PC-3 (cell line): ENCODE data around the gene IQCE. TPM values are rescaled to one million over a fixed set of nuclear protein-coding genes. Genes with fewer than 3 reads are reported as not detected.
"Not testable (repeated sequence)": the region's sequence is repeated elsewhere in the genome, so short reads cannot be mapped to it uniquely, and the experiment has no call there.

ENCODE experiments used
- ATAC-seq: fragments of 200-7000 bp; cut with Tn5 transposase; 2 replicates; pipeline ENCODE4 v1.9.1; 2020; ENCODE audit warnings: mild to moderate bottlenecking, moderate library complexity
- BruUV-seq: library from RNA; stranded (reverse); fragments of 400-500 nt; replicated peaks from 2 replicates; lab custom pipeline; 2021; lab: Mats Ljungman, UMichigan
- CTCF ChIA-PET: fragments of 300-600 bp; sonication (Branson Sonifier 250); formaldehyde crosslinking; loops from one replicate; lab custom pipeline; 2022; ENCODE audit warnings: antibody characterized with exemption; lab: Charles Lee
- POLR2A ChIA-PET: fragments of 300-600 bp; sonication (Branson Sonifier 250); formaldehyde crosslinking; loops from one replicate; lab custom pipeline; 2022; ENCODE audit warnings: antibody characterized with exemption; ENCODE audit not compliant: unreplicated experiment; lab: Charles Lee
- DNase-seq: peaks from one replicate; pipeline ENCODE4 v3.0.0-alpha.2; 2015
- H2AFZ ChIP-seq: fragments of 300-600 bp; sonication (generic); 2 replicates; pipeline ENCODE4 v1.6.0; 2016; ENCODE audit warnings: antibody characterized with exemption, low read length
- H3F3A ChIP-seq: fragments of 300-600 bp; sonication (generic); one replicate; pipeline ENCODE4 v1.6.0; 2017; ENCODE audit warnings: antibody characterized with exemption, low read length, control low read depth, mild to moderate bottlenecking; ENCODE audit not compliant: unreplicated experiment
- H3K27ac ChIP-seq: fragments of 300-600 bp; sonication (generic); 2 replicates; pipeline ENCODE4 v1.5.1; 2016; ENCODE audit warnings: mild to moderate bottlenecking, low read length
- H3K27me3 ChIP-seq: fragments of 300-600 bp; sonication (generic); 2 replicates; pipeline ENCODE4 v1.6.1; 2016; ENCODE audit warnings: low read length, mixed read lengths
- H3K36me3 ChIP-seq: fragments of 300-600 bp; sonication (generic); 2 replicates; pipeline ENCODE4 v1.6.1; 2016; ENCODE audit warnings: low read depth, mixed run types, low read length, mixed read lengths
- H3K4me1 ChIP-seq: fragments of 300-600 bp; sonication (generic); 2 replicates; pipeline ENCODE4 v1.5.1; 2016; ENCODE audit warnings: low read length; ENCODE audit not compliant: insufficient read depth
- H3K4me2 ChIP-seq: fragments of 300-600 bp; sonication (generic); 2 replicates; pipeline ENCODE4 v1.6.0; 2016; ENCODE audit warnings: low read length
- H3K4me3 ChIP-seq: fragments of 300-600 bp; sonication (generic); 2 replicates; pipeline ENCODE4 v1.5.1; 2016; ENCODE audit warnings: mild to moderate bottlenecking, low read length, mixed read lengths
- H3K79me2 ChIP-seq: fragments of 300-600 bp; sonication (generic); 2 replicates; pipeline ENCODE4 v1.6.1; 2017; ENCODE audit warnings: low read length, mixed read lengths
- H3K9ac ChIP-seq: fragments of 300-600 bp; sonication (generic); 2 replicates; pipeline ENCODE4 v1.6.0; 2016; ENCODE audit warnings: mild to moderate bottlenecking, low read length
- H3K9me2 ChIP-seq: fragments of 300-600 bp; sonication (generic); replicated peaks from 2 replicates; pipeline ENCODE4 v1.6.1; 2016; ENCODE audit warnings: mixed run types, low read length, mixed read lengths
- H3K9me3 ChIP-seq: fragments of 300-600 bp; sonication (generic); 2 replicates; pipeline ENCODE4 v1.6.1; 2016; ENCODE audit warnings: low read length, mixed read lengths
- H4K20me1 ChIP-seq: fragments of 300-600 bp; sonication (generic); 2 replicates; pipeline ENCODE4 v1.6.1; 2016; ENCODE audit warnings: low read length, mixed read lengths
- CTCF ChIP-seq: fragments of 300-600 bp; sonication (generic); conservative IDR thresholded peaks from 2 replicates; pipeline ENCODE4 v1.5.1; 2017; ENCODE audit warnings: antibody characterized with exemption, low read depth, mild to moderate bottlenecking, low read length
- EZH2 ChIP-seq: fragments of 300-600 bp; sonication (generic); IDR thresholded peaks from one replicate; pipeline ENCODE4 v1.6.1; 2017; ENCODE audit warnings: antibody characterized with exemption, mild to moderate bottlenecking, low read length; ENCODE audit not compliant: unreplicated experiment
- EZH2phosphoT487 ChIP-seq: fragments of 300-600 bp; sonication (generic); IDR thresholded peaks from 2 replicates; pipeline ENCODE4 v1.6.1; 2018; ENCODE audit warnings: mild to moderate bottlenecking, antibody characterized with exemption, low read length, borderline replicate concordance
- intact Hi-C: fragments of 100-400 bp; cut with micrococcal nuclease; formaldehyde crosslinking; loops from 2 replicates; pipeline ENCODE4 v1.9.0; 2023
- total RNA-seq: library from RNA; depleted of rRNA; stranded (reverse); fragments of >200 nt; gene quantifications from 2 replicates; pipeline ENCODE4 v1.2.3, GENCODE V29; 2014

The IQCE gene
- total RNA-seq, 1 experiment from 2014 or later: 9.7 TPM

- Histone ChIP-seq H4K20me1 (no peaks in the 10 kb centered on the region), H3K9me3 (no peaks in the 10 kb centered on the region), H3K36me3 (no peaks in the 10 kb centered on the region), H3K79me2 (no peaks in the 10 kb centered on the region), H3K9ac (no peak overlapping the region), H3K4me3 (no peak overlapping the region), H3K27me3 (no peaks in the 10 kb centered on the region), H3K9me2 (no peaks in the 10 kb centered on the region), H3K4me2 (no peak overlapping the region), H3F3A (no peaks in the 10 kb centered on the region), H2AFZ (no peak overlapping the region), H3K27ac (no peak overlapping the region), H3K4me1 (no peaks in the 10 kb centered on the region)
- no TSS peak for BruUV-seq
- ATAC-seq (peak; percentile 48), DNase-seq (peak; percentile 22)
- TF ChIP-seq EZH2phosphoT487 (no peak), CTCF (peak; percentile 51), EZH2 (no peak)
- ChIA-PET POLR2A (interaction anchor here (0.6 kb wide), 1 partner anchor 20 kb away, joined by 20 read pairs; no protein-coding TSS in a partner anchor), CTCF (interaction anchor here (0.7 kb wide), 1 partner anchor 177 kb away, joined by 3 read pairs; no protein-coding TSS in a partner anchor)
- intact Hi-C loops: no loop called here
Observed at GRCh38 chr7:2608921-2609411, 50.2 kb downstream of the IQCE start.

DNA sequence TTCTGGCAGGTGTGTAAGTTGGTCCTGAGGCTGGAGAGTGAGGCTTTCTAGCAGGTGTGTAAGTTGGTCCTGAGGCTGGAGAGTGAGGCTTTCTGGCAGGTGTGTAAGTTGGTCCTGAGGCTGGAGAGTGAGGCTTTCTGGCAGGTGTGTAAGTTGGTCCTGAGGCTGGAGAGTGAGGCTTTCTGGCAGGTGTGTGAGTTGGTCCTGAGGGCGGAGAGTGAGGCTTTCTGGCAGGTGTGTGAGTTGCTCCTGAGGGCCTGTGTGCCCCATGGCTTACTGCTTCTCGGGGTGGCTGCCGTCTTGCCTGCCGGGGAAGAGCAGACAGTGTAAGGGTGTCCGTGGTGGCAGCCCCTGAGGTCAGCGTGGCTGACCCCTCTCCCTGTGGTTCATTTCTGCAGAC lies 50.9 kb downstream of the IQCE start:
- H3K9me3 ChIP-seq, H3K4me2 ChIP-seq, BruUV-seq, DNase-seq, ATAC-seq, H3K9ac ChIP-seq, H2AFZ ChIP-seq, H3K79me2 ChIP-seq, H3K9me2 ChIP-seq, H3F3A ChIP-seq, H3K4me3 ChIP-seq, CTCF ChIA-PET, H3K36me3 ChIP-seq, POLR2A ChIA-PET, H3K4me1 ChIP-seq, H3K27ac ChIP-seq, H4K20me1 ChIP-seq, H3K27me3 ChIP-seq, intact Hi-C loops: not testable (repeated sequence)

GRCh38 chr7:2610466-2610865 lies 51.7 kb downstream of the IQCE start:
- ATAC-seq (no peak), DNase-seq (no peak)
- H3K27me3 ChIP-seq: no peaks in the 10 kb centered on the region
- H3K4me3 ChIP-seq: no peak overlapping the region
- no peak overlapping the region for H2AFZ ChIP-seq
- no peaks in the 10 kb centered on the region for H4K20me1 ChIP-seq
- no TSS peak for BruUV-seq
- no peaks in the 10 kb centered on the region for H3K36me3 ChIP-seq
- no peak for TF ChIP-seq EZH2phosphoT487
- TF ChIP-seq CTCF: no peak
- no peak for TF ChIP-seq EZH2
- H3K9me2 ChIP-seq: no peaks in the 10 kb centered on the region
- H3K4me2 ChIP-seq: no peak overlapping the region
- H3K4me1 ChIP-seq: peaks cover 9% of the 10 kb centered on the region
- POLR2A ChIA-PET: no interaction called here
- H3F3A ChIP-seq: no peaks in the 10 kb centered on the region
- CTCF ChIA-PET: no interaction called here
- no peak overlapping the region for H3K9ac ChIP-seq
- intact Hi-C loops: no loop called here
- no peaks in the 10 kb centered on the region for H3K9me3 ChIP-seq
- no peaks in the 10 kb centered on the region for H3K79me2 ChIP-seq
- H3K27ac ChIP-seq: no peak overlapping the region
